Adipocyte (in vitro differentiated cells): ENCODE measurements around the gene ITIH4.

Experiments used
- DNase-seq: peaks from one replicate; pipeline ENCODE4 v3.0.0-alpha.2; 2015; ENCODE audit warnings: low read depth
- H3K27me3 ChIP-seq: replicated peaks from 2 replicates; pipeline ENCODE4 v1.7.0; 2013; ENCODE audit warnings: mild to moderate bottlenecking, low read length, moderate library complexity; ENCODE audit not compliant: control insufficient read depth, insufficient read depth
- H3K36me3 ChIP-seq: 2 replicates; pipeline ENCODE4 v1.7.0; 2013; ENCODE audit warnings: low read length, mild to moderate bottlenecking, moderate library complexity; ENCODE audit not compliant: control insufficient read depth, insufficient read depth, severe bottlenecking
- H3K4me1 ChIP-seq: 2 replicates; pipeline ENCODE4 v1.7.0; 2013; ENCODE audit warnings: mild to moderate bottlenecking, low read length, moderate library complexity; ENCODE audit not compliant: control insufficient read depth, insufficient read depth
- H3K4me3 ChIP-seq: 2 replicates; pipeline ENCODE4 v1.7.0; 2013; ENCODE audit warnings: mild to moderate bottlenecking, low read length, moderate library complexity
- H3K9ac ChIP-seq: 2 replicates; pipeline ENCODE4 v1.7.0; 2013; ENCODE audit warnings: mild to moderate bottlenecking, low read length, moderate library complexity
- H3K9me3 ChIP-seq: 2 replicates; pipeline ENCODE4 v1.7.0; 2013; ENCODE audit warnings: mild to moderate bottlenecking, low read length, moderate library complexity; ENCODE audit not compliant: control insufficient read depth

Gene ITIH4

DNA sequence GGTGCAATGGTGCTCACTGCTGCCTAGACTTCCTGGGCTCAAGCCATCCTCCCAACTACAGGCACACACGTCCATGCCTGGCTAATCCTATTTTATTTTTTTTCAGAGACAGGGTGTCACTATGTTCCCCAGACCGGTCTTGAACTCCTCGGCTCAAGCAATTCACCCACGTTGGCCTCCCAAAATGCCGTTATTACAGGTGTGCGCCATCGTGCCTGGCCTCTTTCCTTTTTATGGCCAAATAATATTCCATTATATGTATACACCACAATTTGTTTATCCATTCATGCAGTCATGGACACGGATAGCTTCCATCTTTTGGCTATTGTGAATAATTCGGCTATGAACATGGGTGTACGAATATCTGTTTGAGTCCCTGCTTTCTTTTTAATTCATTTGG lies 58.8 kb downstream of the ITIH4 start:
- H3K4me3 ChIP-seq, result peak overlapping the region; percentile 96
- H3K36me3 ChIP-seq, result no peaks in the 10 kb centered on the region
- H3K9ac ChIP-seq, result peak overlapping the region; percentile 91

DNA sequence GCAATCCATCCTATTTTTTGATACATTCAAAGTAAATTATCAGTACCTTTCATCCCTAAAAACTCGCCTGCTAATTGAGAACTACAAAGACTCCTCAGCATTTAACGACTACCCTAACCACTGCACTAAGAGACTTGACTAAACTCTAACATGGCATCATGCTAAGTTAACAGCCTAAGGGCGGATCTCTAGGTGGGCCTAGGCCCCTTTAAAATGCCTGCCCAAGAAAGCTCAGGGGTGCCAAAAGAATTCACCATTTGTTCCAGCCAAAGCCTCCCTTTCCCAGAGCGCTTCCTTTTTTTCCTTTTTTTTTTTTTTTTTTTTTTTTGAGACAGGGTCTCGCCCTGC lies 59.2 kb downstream of the ITIH4 start:
- Histone ChIP-seq H3K4me3 (peak overlapping the region; percentile 96), H3K27me3 (no peaks in the 10 kb centered on the region), H3K9me3 (no peaks in the 10 kb centered on the region), H3K9ac (peak overlapping the region; percentile 91), H3K4me1 (peaks cover 14% of the 10 kb centered on the region), H3K36me3 (peaks cover under 1% of the 10 kb centered on the region)
- no peak for DNase-seq

More for the DNA sequence above, 58.8 kb downstream of the ITIH4 start:
- Histone ChIP-seq H3K9me3 (no peaks in the 10 kb centered on the region), H3K27me3 (no peaks in the 10 kb centered on the region), H3K4me1 (peaks cover 14% of the 10 kb centered on the region)
- no peak for DNase-seq

DNA sequence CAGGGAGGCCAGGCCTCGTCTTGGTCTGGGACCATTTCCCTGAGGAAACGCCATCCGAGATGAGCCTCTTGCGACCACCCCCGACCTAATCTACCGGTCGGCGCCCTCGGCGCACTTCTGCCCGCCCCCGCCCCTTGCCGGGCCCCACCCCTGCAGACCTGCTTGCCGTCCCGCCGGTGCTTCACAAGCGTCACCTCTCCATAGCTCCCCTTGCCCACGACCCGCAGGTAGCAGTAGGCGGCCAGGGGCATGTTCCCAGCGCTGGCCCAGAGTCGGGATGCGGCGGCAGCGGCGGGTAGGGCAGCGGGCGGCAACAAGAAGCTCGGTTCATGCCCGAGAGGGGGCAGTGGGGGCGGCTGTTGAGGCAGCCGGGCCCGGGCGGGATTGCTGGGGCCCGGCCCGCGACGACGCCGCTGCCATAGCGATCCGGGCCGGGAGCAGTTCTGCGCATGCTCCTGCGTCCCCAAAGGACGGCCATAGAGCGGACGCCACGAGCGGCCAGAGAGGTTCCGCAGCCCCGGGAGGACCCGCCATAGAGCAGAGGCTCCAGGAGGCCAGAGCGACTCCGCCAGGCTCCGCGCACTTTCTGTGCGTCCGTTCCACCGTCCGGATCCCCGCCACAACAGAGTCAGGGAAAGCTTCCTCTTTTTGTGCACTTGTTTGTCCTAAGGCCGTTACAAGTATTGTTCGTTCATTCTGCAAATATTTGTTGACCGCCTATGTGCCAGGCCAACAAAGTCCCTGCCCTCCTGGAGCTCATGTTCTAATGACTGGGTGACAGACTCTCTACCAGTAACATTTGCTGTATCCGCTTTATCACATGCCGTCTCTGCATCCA lies 59.8 kb downstream of the ITIH4 start, which contains the start of gene NEK4:
NEK4 (minus strand) TSS at position 445 of the 838 bp plus-strand sequence; CDS start at position 251, 194 bp downstream.
- peak within 1 kb of the TSS; percentile 91 for H3K9ac ChIP-seq
- no peaks in the 10 kb centered on the region for H3K9me3 ChIP-seq
- H3K36me3 ChIP-seq, result peaks cover 6% of the 10 kb centered on the region
- no peaks in the 10 kb centered on the region for H3K27me3 ChIP-seq
- H3K4me1 ChIP-seq, result peaks cover 14% of the 10 kb centered on the region
- peak; percentile 97 for DNase-seq
- H3K4me3 ChIP-seq, result peak within 1 kb of the TSS; percentile 96

DNA sequence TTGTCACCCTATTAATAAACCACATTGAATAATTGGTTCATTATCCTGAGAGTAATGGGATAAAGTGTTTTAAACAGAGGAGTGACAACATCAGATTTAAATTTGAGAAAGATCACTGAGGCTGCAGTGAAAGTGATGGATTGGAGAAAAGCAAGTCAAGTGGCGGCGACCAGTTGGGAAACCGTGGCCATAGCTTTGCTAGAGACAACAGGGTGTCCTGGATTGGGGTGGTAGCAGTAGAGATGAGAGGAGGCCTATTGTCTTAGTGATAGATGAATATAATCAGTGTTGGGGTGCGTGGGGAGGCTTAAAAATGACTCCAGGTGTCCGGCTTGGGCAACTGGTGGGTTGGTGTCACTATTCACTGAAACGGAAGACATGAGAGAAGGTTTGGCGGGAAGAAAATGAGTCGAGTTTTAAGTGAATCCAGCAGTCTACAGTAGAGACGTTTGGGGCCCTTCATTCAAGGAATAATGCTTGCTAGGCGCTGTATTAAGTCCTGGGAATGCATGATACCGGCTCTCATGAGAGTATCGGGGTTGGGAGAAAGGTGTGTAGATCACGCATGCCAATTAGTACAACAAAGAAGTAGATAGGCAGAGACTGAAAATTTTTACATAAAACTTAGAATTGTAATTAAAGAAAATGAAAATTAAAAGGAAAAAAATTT lies 60.6 kb downstream of the ITIH4 start:
- H3K4me3 ChIP-seq, result peak overlapping the region; percentile 96
- peak; percentile 29 for DNase-seq
- no peaks in the 10 kb centered on the region for H3K9me3 ChIP-seq

DNA sequence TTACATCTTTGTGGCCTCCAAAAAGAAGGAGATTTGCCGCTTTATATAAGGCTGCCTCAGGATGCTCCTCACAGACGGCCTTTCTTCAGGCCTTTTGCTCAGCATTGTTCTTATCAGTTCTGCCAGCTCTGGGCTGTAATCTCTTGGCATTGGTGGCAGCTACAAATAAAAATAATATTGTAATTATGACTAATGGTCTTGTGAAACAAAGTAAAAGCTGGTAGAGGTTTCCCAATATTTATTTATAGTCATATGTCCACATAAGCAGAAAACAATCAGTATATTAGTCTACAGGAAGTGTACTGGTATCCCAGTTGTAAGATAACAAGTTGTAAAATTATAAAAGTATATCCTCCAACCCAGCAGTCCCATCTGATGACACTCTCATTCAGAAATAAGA lies 67.0 kb downstream of the ITIH4 start:
- peak; percentile 59 for DNase-seq
- Histone ChIP-seq H3K27me3 (no peaks in the 10 kb centered on the region), H3K9me3 (no peaks in the 10 kb centered on the region), H3K9ac (no peak overlapping the region), H3K4me1 (peaks cover 14% of the 10 kb centered on the region), H3K4me3 (no peak overlapping the region), H3K36me3 (peaks cover 32% of the 10 kb centered on the region)

More for the DNA sequence above, 60.6 kb downstream of the ITIH4 start:
- Histone ChIP-seq H3K4me1 (peaks cover 14% of the 10 kb centered on the region), H3K9ac (peak overlapping the region; percentile 91), H3K36me3 (peaks cover 13% of the 10 kb centered on the region), H3K27me3 (no peaks in the 10 kb centered on the region)
